Measurements from ENCODE around the gene OR8J1. TPM values are rescaled to one million over a fixed set of nuclear protein-coding genes. Genes with fewer than 3 reads are reported as not detected.
"Not testable (repeated sequence)": the region's sequence is repeated elsewhere in the genome, so short reads cannot be mapped to it uniquely, and the experiment has no call there.

OR8J1 gene
- total RNA-seq, 1 donor from 2014 or later: not detected

GRCh38 chr11:56396047-56396446 lies 42.0 kb downstream of the OR8J1 start:
- Mint-ChIP-seq H3K27me3 (ENCODE audit: insufficient read depth, low read depth) (no peaks in the 10 kb centered on the region), H3K4me3 (no peak overlapping the region), H3K9me3 (no peaks in the 10 kb centered on the region), H3K36me3 (no peaks in the 10 kb centered on the region), H3K27ac (no peak overlapping the region), H3K4me1 (no peaks in the 10 kb centered on the region)
- Histone ChIP-seq H3K4me3 (no peak overlapping the region), H3K4me2 (no peak overlapping the region), H3K4me1 (no peaks in the 10 kb centered on the region), H4K20me1 (ENCODE audit: low read depth) (no peaks in the 10 kb centered on the region), H2AFZ (replicated peaks) (no peak overlapping the region), H3K36me3 (no peaks in the 10 kb centered on the region), H3K9me3 (ENCODE audit: low read depth) (no peaks in the 10 kb centered on the region), H3K79me2 (ENCODE audit: low read depth) (no peaks in the 10 kb centered on the region), H3K27ac (no peak overlapping the region), H3F3A (ENCODE audit: low read depth) (no peaks in the 10 kb centered on the region), H3K9ac (no peak overlapping the region), H3K27me3 (no peaks in the 10 kb centered on the region)
- peak; percentile 12 for DNase-seq (ENCODE audit: low spot score)
- TF ChIP-seq EZH2phosphoT487 (IDR thresholded peaks at IDR 0.05) (no peak), CTCF (IDR thresholded peaks at IDR 0.05) (peak; percentile 38)

- not testable (repeated sequence) for H3K9me3 Mint-ChIP-seq; DNase-seq (ENCODE audit: low spot score); H3K4me1 ChIP-seq; H3K27ac Mint-ChIP-seq; H3K27ac ChIP-seq; H3K4me3 ChIP-seq; H3K36me3 ChIP-seq; H3F3A ChIP-seq (ENCODE audit: low read depth); H2AFZ ChIP-seq (replicated peaks); H3K27me3 Mint-ChIP-seq (ENCODE audit: insufficient read depth, low read depth); H3K79me2 ChIP-seq (ENCODE audit: low read depth); H3K9ac ChIP-seq; H3K4me1 Mint-ChIP-seq; H3K4me2 ChIP-seq; H3K4me3 Mint-ChIP-seq; H3K9me3 ChIP-seq (ENCODE audit: low read depth); H3K27me3 ChIP-seq; H3K36me3 Mint-ChIP-seq; H4K20me1 ChIP-seq (ENCODE audit: low read depth)
These were observed 47.9 kb downstream of the OR8J1 start for GRCh38 chr11:56401858-56402461.

- Mint-ChIP-seq H3K36me3 (no peaks in the 10 kb centered on the region), H3K27me3 (ENCODE audit: insufficient read depth, low read depth) (peaks cover 2% of the 10 kb centered on the region), H3K4me3 (no peak overlapping the region), H3K27ac (no peak overlapping the region), H3K4me1 (no peaks in the 10 kb centered on the region), H3K9me3 (no peaks in the 10 kb centered on the region)
- no peaks in the 10 kb centered on the region for H3K9me3 ChIP-seq (ENCODE audit: low read depth)
- H3K36me3 ChIP-seq: no peaks in the 10 kb centered on the region
- no peak for DNase-seq (ENCODE audit: low spot score)
- no peaks in the 10 kb centered on the region for H3K4me1 ChIP-seq
- H3K4me3 ChIP-seq: no peak overlapping the region
- H4K20me1 ChIP-seq (ENCODE audit: low read depth): no peaks in the 10 kb centered on the region
- no peaks in the 10 kb centered on the region for H3F3A ChIP-seq (ENCODE audit: low read depth)
- H2AFZ ChIP-seq (replicated peaks): no peak overlapping the region
- H3K9ac ChIP-seq: no peak overlapping the region
- no peaks in the 10 kb centered on the region for H3K79me2 ChIP-seq (ENCODE audit: low read depth)
- H3K4me2 ChIP-seq: no peak overlapping the region
- no peak for TF ChIP-seq CTCF (IDR thresholded peaks at IDR 0.05)
- no peak for TF ChIP-seq EZH2 (IDR thresholded peaks at IDR 0.05)
- TF ChIP-seq EZH2phosphoT487 (IDR thresholded peaks at IDR 0.05): no peak
- no peak overlapping the region for H3K27ac ChIP-seq
- no peaks in the 10 kb centered on the region for H3K27me3 ChIP-seq
These were observed 50.3 kb downstream of the OR8J1 start for GRCh38 chr11:56404393-56404792.

GRCh38 chr11:56410801-56411200 lies 56.7 kb downstream of the OR8J1 start:
- H3K4me1 ChIP-seq: no peaks in the 10 kb centered on the region
- no peak overlapping the region for H3K4me2 ChIP-seq
- Mint-ChIP-seq H3K9me3 (no peaks in the 10 kb centered on the region), H3K27me3 (ENCODE audit: insufficient read depth, low read depth) (peaks cover 2% of the 10 kb centered on the region), H3K4me1 (no peaks in the 10 kb centered on the region), H3K36me3 (no peaks in the 10 kb centered on the region), H3K4me3 (no peak overlapping the region), H3K27ac (no peak overlapping the region)
- H3F3A ChIP-seq (ENCODE audit: low read depth): no peaks in the 10 kb centered on the region
- DNase-seq (ENCODE audit: low spot score): no peak
- H3K36me3 ChIP-seq: no peaks in the 10 kb centered on the region
- H3K9me3 ChIP-seq (ENCODE audit: low read depth): no peaks in the 10 kb centered on the region
- no peaks in the 10 kb centered on the region for H3K79me2 ChIP-seq (ENCODE audit: low read depth)
- TF ChIP-seq EZH2 (IDR thresholded peaks at IDR 0.05) (no peak), EZH2phosphoT487 (IDR thresholded peaks at IDR 0.05) (no peak), CTCF (IDR thresholded peaks at IDR 0.05) (no peak)
- no peak overlapping the region for H3K27ac ChIP-seq
- H4K20me1 ChIP-seq (ENCODE audit: low read depth): no peaks in the 10 kb centered on the region
- H3K27me3 ChIP-seq: no peaks in the 10 kb centered on the region
- H3K4me3 ChIP-seq: no peak overlapping the region
- no peak overlapping the region for H2AFZ ChIP-seq (replicated peaks)
- no peak overlapping the region for H3K9ac ChIP-seq

Other genes with a start within 250 kb of the OR8J1 start
- gene OR8H3, start 231.9 kb upstream of the OR8J1 start, total RNA-seq (ENCODE audit: low replicate concordance): not detected in 2 replicates
- not detected in 2 replicates for gene OR8J3, start 214.1 kb upstream of the OR8J1 start, total RNA-seq (ENCODE audit: low replicate concordance)
- gene OR8K5, start 194.0 kb upstream of the OR8J1 start, total RNA-seq (ENCODE audit: low replicate concordance): not detected in 2 replicates
- gene OR5J2, start 177.7 kb upstream of the OR8J1 start, total RNA-seq (ENCODE audit: low replicate concordance): not detected in 2 replicates
- gene OR5T2, start 120.0 kb upstream of the OR8J1 start, total RNA-seq (ENCODE audit: low replicate concordance): not detected in 2 replicates
- not detected in 2 replicates for gene OR5T3, start 102.0 kb upstream of the OR8J1 start, total RNA-seq (ENCODE audit: low replicate concordance)
- gene OR5T1, start 80.1 kb upstream of the OR8J1 start, total RNA-seq (ENCODE audit: low replicate concordance): not detected in 2 replicates
- not detected in 2 replicates for gene OR8H1, start 62.0 kb upstream of the OR8J1 start, total RNA-seq (ENCODE audit: low replicate concordance)
- gene OR8K3, start 39.1 kb upstream of the OR8J1 start, total RNA-seq (ENCODE audit: low replicate concordance): not detected in 2 replicates
- gene OR8K1, start 8.3 kb upstream of the OR8J1 start, total RNA-seq (ENCODE audit: low replicate concordance): not detected in 2 replicates
- not detected in 2 replicates for gene OR8U1, start 21.3 kb downstream of the OR8J1 start, total RNA-seq (ENCODE audit: low replicate concordance)
- not detected in 2 replicates for gene OR5AL1, start 58.4 kb downstream of the OR8J1 start, total RNA-seq (ENCODE audit: low replicate concordance)
- gene OR5M3, start 119.1 kb downstream of the OR8J1 start, total RNA-seq (ENCODE audit: low replicate concordance): not detected in 2 replicates
- not detected in 2 replicates for gene OR5M8, start 137.1 kb downstream of the OR8J1 start, total RNA-seq (ENCODE audit: low replicate concordance)
- not detected in 2 replicates for gene OR5M11, start 189.0 kb downstream of the OR8J1 start, total RNA-seq (ENCODE audit: low replicate concordance)
- not detected in 2 replicates for gene OR5M10, start 223.4 kb downstream of the OR8J1 start, total RNA-seq (ENCODE audit: low replicate concordance)

Measured in neural progenitor cell (in vitro differentiated cells).